Activated naive CD4-positive, alpha-beta T cell (primary cell): Measurements from ENCODE around the gene MIA2.

Source experiments
- DNase-seq, 4 experiments: peaks; one replicate each; lab custom pipeline; 2025; lab: John Stamatoyannopoulos, UW

The MIA2 gene

GRCh38 chr14:39384177-39384576 lies 150.5 kb downstream of the MIA2 start:
- DNase-seq = no peak

- DNase-seq = no peak
Observed at GRCh38 chr14:39393289-39393688, 159.6 kb downstream of the MIA2 start.

- DNase-seq = no peak
Observed at GRCh38 chr14:39395555-39396254, 162.0 kb downstream of the MIA2 start.

GRCh38 chr14:39396448-39396847 lies 162.7 kb downstream of the MIA2 start:
- DNase-seq = no peak

GRCh38 chr14:39398382-39398781 lies 164.7 kb downstream of the MIA2 start:
- no peak for DNase-seq

- DNase-seq = no peak
Observed at GRCh38 chr14:39406560-39406959, 172.8 kb downstream of the MIA2 start.

GRCh38 chr14:39416072-39416471 lies 182.4 kb downstream of the MIA2 start:
- DNase-seq = no peak

GRCh38 chr14:39417014-39417413 lies 183.3 kb downstream of the MIA2 start:
- no peak for DNase-seq

- no peak for DNase-seq
Observed at GRCh38 chr14:39419272-39419671, 185.6 kb downstream of the MIA2 start.

GRCh38 chr14:39422243-39422642 lies 188.5 kb downstream of the MIA2 start:
- no peak for DNase-seq

- DNase-seq = no peak
Observed at GRCh38 chr14:39423793-39424192, 190.1 kb downstream of the MIA2 start.

GRCh38 chr14:39425947-39426346 lies 192.2 kb downstream of the MIA2 start:
- no peak for DNase-seq

GRCh38 chr14:39426605-39427004 lies 192.9 kb downstream of the MIA2 start:
- DNase-seq = no peak

- DNase-seq = no peak
Observed at GRCh38 chr14:39428118-39428517, 194.4 kb downstream of the MIA2 start.

GRCh38 chr14:39430762-39431415 lies 197.2 kb downstream of the MIA2 start:
- no peak for DNase-seq

- DNase-seq = peak; percentile 13 to 50 (median 28)
Observed at GRCh38 chr14:39431416-39432178, 197.9 kb downstream of the MIA2 start.

- DNase-seq = peak; percentile 88 to 94 (median 93)
Observed at GRCh38 chr14:39432179-39432618, 198.5 kb downstream of the MIA2 start, which contains the start of gene FBXO33. Gene FBXO33 (minus strand): TSS chr14:39432433. CDS start chr14:39432162, 271 bp downstream.

- DNase-seq = peak; percentile 44 to 69 (median 50)
Observed at GRCh38 chr14:39432619-39433451, 199.1 kb downstream of the MIA2 start.

GRCh38 chr14:39433452-39433813 lies 199.7 kb downstream of the MIA2 start:
- DNase-seq = no peak

GRCh38 chr14:39434401-39434800 lies 200.7 kb downstream of the MIA2 start:
- no peak for DNase-seq

GRCh38 chr14:39435241-39435640 lies 201.5 kb downstream of the MIA2 start:
- no peak for DNase-seq
